Psoas muscle (tissue), 8 donors: ENCODE measurements around the gene HMCES. TPM values are rescaled to one million over a fixed set of nuclear protein-coding genes. Genes with fewer than 3 reads are reported as not detected.

Source experiments
- ATAC-seq, 4 donors: fragments of 200-7000 bp; cut with Tn5 transposase; one replicate each; pipeline ENCODE4 v1.9.1; 2020; ENCODE audit warnings: moderate library complexity in 3 of 4, mild to moderate bottlenecking in 2 of 4
- DNase-seq, 2 donors: peaks; one replicate each; pipeline ENCODE4 v3.0.0-alpha.2; 2020
- H3K27ac ChIP-seq: fragments of 200-600 bp; one replicate; pipeline ENCODE4 v1.8.0; 2022
- H3K27me3 ChIP-seq, 3 donors: fragments of 200-600 bp in 1 of 3; one replicate each; pipeline versions ENCODE4 v1.6.1 to v1.8.0; 2013 to 2022; ENCODE audit warnings: low read length in 2 of 3, mild to moderate bottlenecking in 2 of 3, moderate library complexity in 1 of 3; ENCODE audit not compliant: insufficient read depth in 3 of 3
- H3K36me3 ChIP-seq, 2 donors: fragments of 200-600 bp in 1 of 2; one replicate each; pipeline versions ENCODE4 v1.6.1 to v1.8.0; 2013 to 2022; ENCODE audit warnings: low read depth in 1 of 2, mild to moderate bottlenecking in 1 of 2, moderate library complexity in 1 of 2; ENCODE audit not compliant: insufficient read depth in 1 of 2
- H3K4me1 ChIP-seq: fragments of 200-600 bp; one replicate; pipeline ENCODE4 v1.8.0; 2022
- H3K4me3 ChIP-seq: fragments of 200-600 bp; one replicate; pipeline ENCODE4 v1.8.0; 2022; ENCODE audit warnings: mild to moderate bottlenecking
- H3K9me3 ChIP-seq: fragments of 200-600 bp; one replicate; pipeline ENCODE4 v1.8.0; 2022
- WGBS, 3 donors: extraction: QIAGEN DNeasy Blood & Tissue Kit; methylation state at CpG; one replicate each; pipeline versions ENCODE4 v1.1.6 to v1.1.7; 2013; 5-methylcytosine and 5-hydroxymethylcytosine counted together
- intact Hi-C, 2 donors: fragments of 100-400 bp; cut with DNase I; formaldehyde crosslinking; loops; one replicate each; pipeline versions ENCODE4 v1.11.0 to v1.14.2; 2022
- polyA plus RNA-seq, 3 donors: library from polyadenylated mRNA; stranded (reverse); fragments of 200-250 nt; gene quantifications; one replicate each; pipeline ENCODE4 v1.2.3, GENCODE V29; 2013
- total RNA-seq, 4 donors: library from RNA; stranded (reverse); fragmentation: NEBNext Ultra II Directional in 2 of 4; extraction: Animal tissue kit (Norgen Biotek cat#: 25700) in 2 of 4; gene quantifications; one replicate each; pipeline versions ENCODE4 v1.2.1 to v1.2.4, GENCODE V29; 2021 to 2023
- TF ChIP-seq, protein P1 (sequence below): fragments of 200-600 bp; IDR thresholded peaks from one replicate; pipeline ENCODE4 v1.8.0; 2022; ENCODE audit warnings: antibody characterized with exemption
- donor health status: healthy with polysubstance abuse.
- donor health status: DM: no; HTN: no; CAD: no; lungs with moderate emphysema.
- donor health status: Bipolar disorder and iron deficiency.
- donor health status: healthy.
- donor health status: DM: yes; HTN: yes; CAD: no.
- donor health status: DM: no; HTN: no; CAD: no.
- donor health status: DM: no; HTN: no; CAD: no.
- donor health status: DM: yes; HTN: yes; CAD: no.

HMCES gene
- total and polyA plus RNA-seq, 7 donors, result 32.6 to 37.4 (median 35.7) TPM

DNA sequence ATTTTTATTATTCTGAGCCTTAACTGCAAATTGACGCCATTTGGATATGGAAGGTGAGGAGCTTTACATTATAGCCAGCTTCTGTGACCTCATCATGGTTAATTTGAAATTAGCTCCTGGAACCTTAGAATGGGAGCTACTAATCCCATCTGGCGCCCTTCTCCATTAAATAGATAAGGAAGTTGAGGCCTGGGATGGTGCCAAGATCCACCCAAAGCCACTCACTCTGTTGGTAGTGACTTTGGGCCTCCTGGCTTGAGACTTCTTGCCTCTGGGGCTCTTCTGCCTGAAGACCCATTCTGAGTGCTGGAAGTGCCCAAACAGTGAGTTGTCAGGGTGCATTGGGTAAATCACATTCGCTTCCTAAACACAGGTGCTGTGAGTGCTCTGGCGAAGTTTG is 12.0 kb upstream of the HMCES start:
- H3K36me3 ChIP-seq, result peaks cover 20 to 99% of the 10 kb centered on the region in 2 donors
- no peak overlapping the region for H3K4me3 ChIP-seq
- ATAC-seq, result no peak
- H3K9me3 ChIP-seq, result no peaks in the 10 kb centered on the region
- intact Hi-C loops, result no loop called here
- no peak for DNase-seq
- TF ChIP-seq, protein P1, sequence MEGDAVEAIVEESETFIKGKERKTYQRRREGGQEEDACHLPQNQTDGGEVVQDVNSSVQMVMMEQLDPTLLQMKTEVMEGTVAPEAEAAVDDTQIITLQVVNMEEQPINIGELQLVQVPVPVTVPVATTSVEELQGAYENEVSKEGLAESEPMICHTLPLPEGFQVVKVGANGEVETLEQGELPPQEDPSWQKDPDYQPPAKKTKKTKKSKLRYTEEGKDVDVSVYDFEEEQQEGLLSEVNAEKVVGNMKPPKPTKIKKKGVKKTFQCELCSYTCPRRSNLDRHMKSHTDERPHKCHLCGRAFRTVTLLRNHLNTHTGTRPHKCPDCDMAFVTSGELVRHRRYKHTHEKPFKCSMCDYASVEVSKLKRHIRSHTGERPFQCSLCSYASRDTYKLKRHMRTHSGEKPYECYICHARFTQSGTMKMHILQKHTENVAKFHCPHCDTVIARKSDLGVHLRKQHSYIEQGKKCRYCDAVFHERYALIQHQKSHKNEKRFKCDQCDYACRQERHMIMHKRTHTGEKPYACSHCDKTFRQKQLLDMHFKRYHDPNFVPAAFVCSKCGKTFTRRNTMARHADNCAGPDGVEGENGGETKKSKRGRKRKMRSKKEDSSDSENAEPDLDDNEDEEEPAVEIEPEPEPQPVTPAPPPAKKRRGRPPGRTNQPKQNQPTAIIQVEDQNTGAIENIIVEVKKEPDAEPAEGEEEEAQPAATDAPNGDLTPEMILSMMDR, result no peak
- 94 to 99% (median 95%) methylated on average over 4 of the region's 4 CpGs for WGBS, 3 donors
- no peaks in the 10 kb centered on the region for H3K27me3 ChIP-seq
- H3K27ac ChIP-seq, result no peak overlapping the region
- no peaks in the 10 kb centered on the region for H3K4me1 ChIP-seq

DNA sequence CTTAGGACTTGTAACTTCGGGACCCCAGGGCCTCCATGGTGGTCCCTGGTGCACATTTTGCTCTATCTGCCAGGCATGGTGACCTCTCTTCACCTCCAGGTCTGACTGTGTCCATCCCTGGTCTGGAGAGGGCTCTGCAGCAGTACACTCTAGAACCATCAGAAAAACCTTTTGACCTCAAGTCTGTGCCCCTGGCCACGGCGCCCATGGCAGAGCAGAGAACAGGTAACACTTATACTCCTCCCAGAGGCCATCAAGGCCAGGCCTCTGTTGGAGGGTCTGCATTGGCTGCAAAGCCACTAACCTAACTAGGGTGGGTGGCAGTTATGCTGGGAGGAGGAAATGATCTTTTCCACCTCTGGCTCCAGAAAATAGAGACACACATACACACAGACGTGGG is 10.3 kb upstream of the HMCES start:
- ATAC-seq, result no peak
- intact Hi-C loops, result no loop called here

DNA sequence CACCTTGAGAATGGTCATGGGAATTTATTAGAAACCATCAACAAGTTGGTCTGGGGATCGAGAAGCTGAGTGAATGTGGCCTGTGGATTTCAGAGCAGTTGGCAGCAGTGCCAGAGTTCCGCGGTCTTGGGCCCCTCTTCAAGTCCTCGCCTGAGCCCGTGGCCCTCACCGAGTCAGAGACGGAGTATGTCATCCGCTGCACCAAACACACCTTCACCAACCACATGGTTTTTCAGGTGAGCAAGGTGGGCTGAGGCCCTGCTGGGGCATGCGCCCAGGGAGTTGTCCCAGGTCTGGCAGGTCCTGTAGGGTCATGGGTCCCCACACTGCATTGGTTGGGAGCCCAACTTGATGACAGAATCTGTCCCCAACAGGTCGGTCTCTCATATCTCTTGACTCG is 7.0 kb upstream of the HMCES start:
- H3K4me1 ChIP-seq, result no peaks in the 10 kb centered on the region
- no peak overlapping the region for H3K27ac ChIP-seq
- no peaks in the 10 kb centered on the region for H3K9me3 ChIP-seq
- 95 to 96% (median 95%) methylated on average over 11 of the region's 11 CpGs for WGBS, 3 donors
- DNase-seq (no peak), ATAC-seq (peak in 1 of 4 donors; percentile 14)
- no peak overlapping the region for H3K4me3 ChIP-seq
- TF ChIP-seq, protein P1, result no peak
- H3K27me3 ChIP-seq, result no peaks in the 10 kb centered on the region
- intact Hi-C loops, result loop anchor here in 1 of 2 donors (10.0 kb wide), 1 partner anchor 377 kb away; no protein-coding TSS in a partner anchor
- H3K36me3 ChIP-seq, result peaks cover 20 to 100% of the 10 kb centered on the region in 2 donors

More for the DNA sequence above, 10.3 kb upstream of the HMCES start:
- H3K27ac ChIP-seq, result no peak overlapping the region
- H3K4me3 ChIP-seq, result no peak overlapping the region
- no peaks in the 10 kb centered on the region for H3K27me3 ChIP-seq
- H3K9me3 ChIP-seq, result no peaks in the 10 kb centered on the region
- WGBS, 3 donors, result 91 to 98% (median 93%) methylated on average over 4 of the region's 4 CpGs
- peaks cover 18 to 99% of the 10 kb centered on the region in 2 donors for H3K36me3 ChIP-seq
- DNase-seq, result no peak
- no peaks in the 10 kb centered on the region for H3K4me1 ChIP-seq
- TF ChIP-seq, protein P1, result no peak

DNA sequence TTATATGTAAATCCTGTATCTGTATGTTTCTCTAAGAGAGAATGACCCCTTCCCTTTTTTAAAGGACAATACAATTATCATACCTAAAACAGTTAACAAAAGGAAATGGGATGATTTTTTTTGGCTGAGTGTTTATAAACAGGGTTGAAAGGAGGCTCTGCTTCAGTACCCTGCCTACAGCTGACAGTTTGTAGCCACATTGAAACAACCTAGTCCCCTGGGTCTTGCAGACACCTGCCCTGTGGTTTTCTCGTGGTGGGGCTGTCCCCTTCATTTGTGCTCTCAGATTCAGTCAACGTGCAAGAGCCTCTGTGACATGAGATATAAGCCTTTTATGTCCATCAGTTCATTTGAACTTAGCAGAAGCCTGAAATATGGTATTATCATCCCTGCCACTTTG is 2.3 kb upstream of the HMCES start:
- no peaks in the 10 kb centered on the region for H3K9me3 ChIP-seq
- no peak for ATAC-seq
- H3K27ac ChIP-seq, result no peak overlapping the region
- TF ChIP-seq, protein P1, result no peak
- H3K4me1 ChIP-seq, result peaks cover 18% of the 10 kb centered on the region
- 36 to 58% (median 37%) methylated on average over 2 of the region's 2 CpGs for WGBS, 3 donors
- no peak for DNase-seq
- peaks cover 6 to 72% of the 10 kb centered on the region in 2 donors for H3K36me3 ChIP-seq
- no peak overlapping the region for H3K4me3 ChIP-seq
- H3K27me3 ChIP-seq, result no peaks in the 10 kb centered on the region
- intact Hi-C loops, result loop anchor here in 1 of 2 donors (10.0 kb wide), 1 partner anchor 382 kb away; no protein-coding TSS in a partner anchor

DNA sequence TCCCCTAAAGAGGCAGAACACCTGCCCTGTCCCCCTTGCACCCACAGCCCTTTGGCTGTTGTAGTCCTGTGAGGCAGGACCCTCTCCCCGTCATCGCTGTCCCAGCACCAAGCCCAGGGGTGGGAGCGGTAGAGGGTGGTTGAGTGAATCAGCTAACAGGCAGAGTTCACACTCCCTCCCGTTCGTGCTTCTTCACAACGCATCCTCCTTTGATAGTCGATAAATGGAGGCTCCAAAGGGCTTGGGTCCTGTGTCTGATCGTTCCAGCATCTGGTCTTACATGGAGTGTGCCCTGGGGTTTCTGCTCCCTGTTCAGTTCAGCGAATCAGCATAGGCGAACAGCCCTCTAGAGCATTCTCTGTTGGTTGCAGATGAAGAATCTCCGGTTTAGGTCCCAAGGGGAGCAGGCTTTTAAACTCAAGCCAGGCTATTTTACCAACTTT is 820 bp upstream of the HMCES start:
- Histone ChIP-seq H3K4me3 (peak overlapping the region; percentile 92), H3K36me3 (peaks cover 6 to 57% of the 10 kb centered on the region in 2 donors), H3K4me1 (peaks cover 18% of the 10 kb centered on the region), H3K27me3 (no peaks in the 10 kb centered on the region), H3K27ac (peak overlapping the region; percentile 91), H3K9me3 (no peaks in the 10 kb centered on the region)
- DNase-seq, result no peak
- intact Hi-C loops, result loop anchor here in 1 of 2 donors (10.0 kb wide), 1 partner anchor 383 kb away; no protein-coding TSS in a partner anchor
- TF ChIP-seq, protein P1, result no peak
- ATAC-seq, result no peak
- WGBS, 3 donors, result 61 to 70% (median 69%) methylated on average over 10 to 11 of the region's 11 CpGs
